HTR-8/SVneo (cell line): ENCODE results near the gene SRP19.
"Not testable (repeated sequence)": the region's sequence is repeated elsewhere in the genome, so short reads cannot be mapped to it uniquely, and the experiment has no call there.

Source experiments
- DNase-seq: peaks from one replicate; pipeline ENCODE4 v3.0.0; 2011; ENCODE audit warnings: low spot score, mixed read lengths; ENCODE audit not compliant: insufficient read length
- FAIRE-seq: peaks from 2 replicates; lab custom pipeline; 2011; peaks lifted over from hg19 to GRCh38; lab: Jason Lieb, UNC

The SRP19 gene

DNA sequence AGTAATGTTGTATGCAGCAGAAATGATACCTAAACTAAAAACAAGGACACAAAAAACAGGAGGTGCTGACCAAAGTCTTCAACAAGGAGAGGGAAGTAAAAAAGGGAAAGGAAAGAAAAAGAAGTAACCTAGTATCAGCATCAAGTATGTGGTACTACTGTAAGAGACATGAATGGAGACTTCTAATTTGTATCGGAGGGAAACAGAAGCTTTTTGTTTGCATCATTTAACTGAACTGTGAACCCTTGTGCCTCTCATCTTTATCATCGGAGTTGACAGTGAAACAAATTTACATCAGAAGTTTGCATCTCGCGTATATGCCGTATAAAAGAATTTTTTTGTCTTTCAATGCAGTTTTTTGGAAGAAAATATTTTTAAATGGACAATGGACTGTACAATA is 6.3 kb downstream of the SRP19 start:
- DNase-seq (no peak), FAIRE-seq (no peak)

DNA sequence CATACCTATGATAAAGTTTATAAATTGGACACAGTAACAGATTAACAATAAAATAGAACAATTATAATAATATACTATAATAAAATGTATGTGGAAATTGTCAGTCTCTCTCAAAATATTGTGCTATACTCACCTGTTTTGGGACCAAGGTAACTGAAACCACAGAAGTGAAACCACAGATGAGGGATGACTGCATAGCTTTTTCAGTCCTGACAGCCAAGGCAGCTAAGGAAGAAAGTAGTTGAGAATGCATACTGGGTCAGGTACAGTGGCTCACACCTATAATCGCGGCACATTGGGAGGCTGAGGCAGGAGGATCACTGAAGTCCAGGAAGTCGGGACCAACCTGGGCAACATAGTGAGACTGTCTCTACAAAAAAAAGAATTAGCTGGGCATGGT is 8.9 kb downstream of the SRP19 start:
- no peak for FAIRE-seq

DNA sequence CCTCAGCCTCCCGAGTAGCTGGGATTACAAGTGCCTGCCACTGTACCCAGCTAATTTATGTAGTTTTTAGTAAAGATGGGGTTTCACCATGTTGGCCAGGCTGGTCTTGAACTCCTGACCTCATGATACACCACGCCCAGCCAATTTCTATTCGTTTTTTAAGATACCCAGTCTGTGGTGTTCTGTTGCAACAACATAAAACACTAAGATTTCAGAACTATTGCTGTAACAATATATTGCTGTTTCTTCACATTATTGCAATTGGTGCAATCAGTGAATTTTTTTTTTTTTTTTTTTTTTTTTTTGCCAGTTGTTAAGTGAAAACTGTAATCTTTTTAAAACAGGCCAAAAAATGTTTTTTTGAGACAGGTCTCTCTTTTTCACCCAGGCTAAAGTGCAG is 9.9 kb downstream of the SRP19 start:
- no peak for FAIRE-seq

More for the DNA sequence above, 8.9 kb downstream of the SRP19 start:
- no peak for DNase-seq

DNA sequence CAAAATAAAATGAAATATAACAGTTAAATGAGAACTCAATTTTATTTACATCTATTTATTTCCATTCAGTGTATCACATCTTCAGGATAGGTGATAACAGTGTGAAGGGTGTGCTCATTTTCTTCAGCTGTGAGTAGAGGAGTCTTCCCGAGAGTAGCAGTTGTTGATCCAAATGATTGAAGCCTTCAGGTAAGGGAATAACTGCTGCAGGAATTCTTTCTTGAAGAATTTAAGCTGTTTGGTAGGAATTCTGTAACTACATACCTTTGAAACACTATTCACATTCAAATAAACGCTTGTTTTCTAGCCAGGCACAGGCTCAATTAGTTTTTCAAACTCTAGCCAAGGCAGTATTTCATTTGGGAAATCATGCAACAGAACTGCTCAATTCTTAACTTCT is 15.3 kb downstream of the SRP19 start:
- DNase-seq (no peak), FAIRE-seq (no peak)

More for the DNA sequence above, 9.9 kb downstream of the SRP19 start:
- DNase-seq, result no peak

DNA sequence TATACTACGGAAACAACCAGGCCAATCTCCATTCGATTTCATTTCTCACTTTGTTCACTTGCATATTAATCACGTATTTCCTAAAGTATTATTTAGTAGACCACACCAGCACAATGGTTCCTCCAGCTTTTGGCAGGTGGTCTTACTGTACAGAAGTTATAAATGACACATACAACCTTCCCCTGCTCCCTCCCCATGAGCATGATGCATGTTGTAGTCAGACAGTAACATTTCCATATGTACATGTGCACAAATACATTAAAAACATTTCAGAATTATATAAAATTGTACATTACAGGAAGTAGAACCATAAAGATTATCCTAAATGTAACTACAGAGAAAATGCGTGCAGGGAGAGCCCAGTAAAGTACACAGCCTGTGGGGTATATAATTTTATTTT is 17.0 kb downstream of the SRP19 start:
- DNase-seq (no peak), FAIRE-seq (no peak)

DNA sequence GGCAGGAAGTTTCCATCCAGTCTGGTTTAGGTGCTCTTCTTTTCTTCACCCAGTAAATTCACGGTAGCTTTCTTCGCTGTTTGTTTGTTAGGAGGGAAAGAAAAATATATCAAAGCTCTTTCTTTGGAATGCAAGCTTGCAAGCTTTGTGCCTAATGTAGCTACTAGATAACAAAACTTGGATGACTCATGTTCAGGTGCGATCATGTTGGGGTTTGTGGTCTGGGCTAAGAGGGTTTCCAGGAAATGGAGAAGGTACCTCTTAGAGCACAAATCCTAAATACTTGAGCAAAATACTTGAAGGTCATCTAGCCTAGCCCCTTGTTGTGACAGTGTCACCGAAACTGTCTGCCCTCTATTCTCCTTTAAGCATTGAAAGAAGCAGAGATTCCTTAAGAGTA is 17.7 kb downstream of the SRP19 start:
- no peak for FAIRE-seq
- DNase-seq, result no peak

DNA sequence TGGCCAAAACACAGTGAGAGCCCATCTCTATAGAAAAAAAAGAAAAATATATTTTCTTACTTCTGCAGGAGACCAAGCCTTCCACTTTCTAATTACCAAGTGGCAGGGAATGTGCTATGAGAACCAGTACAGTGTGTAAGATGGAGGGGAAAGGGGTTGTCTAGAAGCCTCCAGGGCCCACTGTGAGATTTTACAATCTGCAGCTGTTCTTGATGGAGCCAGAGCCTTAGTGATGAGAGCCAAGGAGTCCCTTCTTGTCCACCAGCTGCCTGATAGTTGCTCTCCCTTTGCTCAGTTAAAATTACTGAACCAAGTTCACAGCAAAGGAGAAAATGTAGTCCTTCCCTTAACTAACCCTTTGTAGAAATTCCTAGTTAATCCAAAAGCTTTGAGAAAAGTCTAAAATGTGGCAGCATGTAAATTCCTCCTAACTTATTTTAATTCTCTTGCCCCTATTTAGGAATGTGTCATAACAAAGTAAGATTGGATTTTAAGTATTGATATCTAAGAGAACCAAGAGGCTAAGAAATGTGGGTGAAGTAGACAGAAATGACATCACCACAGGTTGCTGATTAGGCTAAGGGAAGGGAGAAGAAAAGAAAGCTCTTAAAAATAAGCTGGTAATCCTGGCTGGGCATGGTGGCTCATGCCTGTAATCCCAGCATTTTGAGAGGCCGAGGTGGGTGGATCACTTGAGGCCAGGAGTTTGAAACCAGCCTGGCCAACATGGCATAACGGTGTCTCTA is 19.3 kb downstream of the SRP19 start:
- DNase-seq (no peak), FAIRE-seq (no peak)

DNA sequence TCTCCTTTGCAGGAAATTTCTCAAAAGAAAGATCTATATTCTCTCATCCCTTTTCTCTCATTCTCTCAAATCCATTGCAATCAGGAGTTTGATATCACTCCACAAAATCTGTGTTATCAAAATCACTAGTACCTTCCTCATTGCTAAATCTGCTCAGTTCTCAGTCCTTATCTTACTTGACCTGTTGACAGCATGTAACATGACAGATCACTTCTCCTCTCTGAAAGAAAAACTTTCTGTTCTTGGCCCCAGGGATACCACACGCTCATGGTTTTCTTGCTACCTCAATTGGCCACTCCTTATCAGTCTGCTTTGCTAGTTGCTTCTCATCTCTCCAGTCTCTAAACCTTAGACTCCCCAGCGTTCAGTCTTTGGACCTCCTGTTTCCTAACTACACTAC is 22.1 kb downstream of the SRP19 start:
- FAIRE-seq (no peak), DNase-seq (no peak)

DNA sequence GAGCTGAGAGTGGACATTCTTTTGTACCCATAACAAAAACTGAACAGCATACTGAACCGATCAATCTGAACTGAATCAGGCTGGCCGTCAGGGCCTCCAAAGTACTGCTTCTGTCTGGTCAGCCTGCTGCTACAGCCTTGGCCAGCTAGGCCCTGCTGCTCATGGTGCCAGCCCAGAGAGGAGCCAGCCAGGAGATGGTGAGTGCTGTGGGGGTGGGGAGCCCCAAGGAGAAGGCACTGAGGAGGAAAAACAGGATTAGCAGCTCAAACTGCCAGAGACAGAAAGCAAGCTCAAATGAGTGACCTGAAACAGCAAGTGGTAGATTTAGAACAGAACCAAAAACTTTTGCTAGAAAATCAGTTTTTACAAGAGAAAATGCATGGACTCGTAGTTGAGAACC is 23.9 kb downstream of the SRP19 start:
- no peak for FAIRE-seq
- no peak for DNase-seq

DNA sequence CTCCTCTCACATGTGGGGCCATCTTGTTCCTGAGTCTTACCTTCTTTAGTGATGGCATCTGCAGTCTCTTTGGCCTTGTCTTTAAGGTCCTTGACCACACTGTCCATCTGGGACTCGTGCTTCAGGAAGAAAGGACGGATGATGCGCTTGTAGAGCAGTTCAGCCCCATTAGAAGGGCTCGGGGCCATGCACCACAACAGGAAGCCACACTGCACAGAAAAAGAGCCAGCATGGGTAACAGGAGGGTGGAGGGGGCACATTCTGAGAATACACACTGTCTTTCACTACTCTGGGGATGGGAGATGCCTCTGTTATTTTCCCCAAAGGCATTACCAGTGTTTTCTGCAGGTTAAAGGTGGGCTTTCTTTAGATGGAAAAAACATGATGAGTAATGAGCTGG is 25.9 kb downstream of the SRP19 start:
- no peak for DNase-seq
- no peak for FAIRE-seq

DNA sequence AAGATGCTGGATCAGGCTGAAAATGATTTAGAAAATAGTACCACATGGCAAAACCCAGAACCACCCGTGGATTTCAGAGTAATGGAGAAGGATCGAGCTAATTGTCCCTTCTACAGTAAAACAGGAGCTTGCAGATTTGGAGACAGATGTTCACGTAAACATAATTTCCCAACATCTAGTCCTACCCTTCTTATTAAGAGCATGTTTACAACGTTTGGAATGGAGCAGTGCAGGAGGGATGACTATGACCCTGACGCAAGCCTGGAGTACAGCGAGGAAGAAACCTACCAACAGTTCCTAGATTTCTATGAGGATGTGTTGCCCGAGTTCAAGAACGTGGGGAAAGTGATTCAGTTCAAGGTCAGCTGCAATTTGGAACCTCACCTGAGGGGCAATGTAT is 31.0 kb downstream of the SRP19 start:
- FAIRE-seq, DNase-seq: not testable (repeated sequence)

DNA sequence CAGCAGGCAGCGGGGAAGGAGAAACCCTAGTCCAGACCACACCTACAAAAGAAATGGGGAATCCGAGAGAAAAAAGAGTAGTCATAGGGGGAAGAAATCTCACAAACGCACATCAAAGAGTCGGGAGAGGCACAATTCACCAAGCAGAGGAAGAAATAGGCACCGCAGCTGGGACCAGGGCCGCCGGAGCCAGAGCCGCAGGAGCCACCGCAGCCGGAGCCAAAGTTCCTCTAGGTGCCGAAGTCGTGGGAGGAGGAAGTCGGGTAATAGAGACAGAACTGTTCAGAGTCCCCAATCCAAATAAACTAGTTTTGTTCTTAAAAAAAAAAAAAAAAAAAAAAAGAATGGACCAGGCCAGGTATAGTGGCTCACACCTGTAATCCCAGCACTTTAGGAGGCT is 31.7 kb downstream of the SRP19 start:
- FAIRE-seq, result no peak

DNA sequence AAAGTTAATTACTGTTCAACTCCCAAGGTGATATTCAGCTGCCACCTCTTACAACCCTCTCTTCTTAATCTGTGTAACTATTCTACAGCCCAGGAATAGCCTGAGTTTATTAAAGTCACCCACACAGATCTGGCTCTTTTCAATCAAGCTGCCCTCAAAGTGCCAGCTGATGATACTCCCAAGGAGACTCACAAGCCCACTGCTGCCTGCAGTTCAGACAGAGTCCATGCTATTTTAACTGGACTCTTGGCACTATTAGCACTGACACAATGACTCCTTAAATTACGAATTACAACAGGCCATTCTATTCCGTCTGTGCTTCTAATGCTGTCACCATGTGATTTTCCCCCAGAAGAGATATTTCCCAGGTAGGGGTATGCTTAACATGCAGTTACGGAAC is 34.6 kb downstream of the SRP19 start:
- DNase-seq (no peak), FAIRE-seq (no peak)

More for the DNA sequence above, 31.7 kb downstream of the SRP19 start:
- no peak for DNase-seq

DNA sequence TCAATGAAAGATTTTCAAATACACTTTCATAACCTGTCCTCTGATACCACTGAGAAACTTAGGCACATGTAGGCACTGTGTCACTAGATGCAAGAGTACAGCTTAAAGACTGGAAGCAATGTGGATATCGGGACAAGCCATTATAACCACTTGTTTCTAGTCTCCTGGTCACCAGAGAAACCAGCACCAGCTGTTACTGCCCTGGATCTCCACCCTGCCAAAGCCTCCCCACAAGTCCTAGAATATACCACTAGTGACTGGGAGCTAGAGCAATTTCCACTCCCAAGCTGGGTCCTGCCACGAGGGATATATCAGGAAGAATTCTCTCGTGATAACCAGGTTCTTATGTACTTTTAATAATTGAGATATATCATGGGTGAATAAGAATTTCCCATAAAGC is 41.5 kb downstream of the SRP19 start:
- FAIRE-seq (no peak), DNase-seq (no peak)

DNA sequence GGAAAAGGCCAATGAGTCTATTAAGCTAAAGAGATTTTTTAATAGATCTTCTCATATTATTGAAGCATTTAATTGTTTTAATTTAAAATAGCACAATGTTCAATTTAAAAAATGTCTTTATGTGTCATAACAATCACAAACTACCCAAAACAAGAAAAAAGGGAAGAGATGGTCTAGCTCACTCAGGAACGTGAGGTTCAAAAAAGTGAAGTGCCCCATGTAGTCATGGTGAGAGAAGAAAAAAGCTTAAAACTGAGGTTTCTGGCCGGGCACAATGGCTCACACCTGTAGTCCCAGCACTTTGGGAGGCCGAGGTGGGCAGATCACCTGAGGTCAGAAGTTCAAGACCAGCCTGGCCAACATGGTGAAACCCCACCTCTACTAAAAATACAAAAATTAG is 43.9 kb downstream of the SRP19 start:
- FAIRE-seq, DNase-seq: not testable (repeated sequence)

DNA sequence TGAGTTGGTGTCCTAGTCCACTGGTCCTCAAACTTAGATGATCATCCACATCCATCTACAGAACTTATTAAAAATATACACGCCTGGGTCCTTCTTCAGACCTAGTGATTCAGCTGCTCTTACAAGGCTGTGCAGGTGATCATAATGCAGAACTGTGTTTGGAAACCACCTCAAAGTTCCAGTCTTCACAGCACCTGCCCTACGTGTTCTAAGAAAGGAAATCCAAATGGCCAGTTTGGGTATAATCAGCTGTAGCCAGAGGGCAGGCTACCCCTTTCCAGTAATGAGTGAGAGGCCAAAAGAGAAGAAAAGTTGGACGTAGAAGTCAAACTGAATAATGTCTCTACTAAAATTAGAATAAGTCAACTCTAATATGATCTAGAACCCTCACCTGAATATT is 45.5 kb downstream of the SRP19 start:
- FAIRE-seq, result no peak
- no peak for DNase-seq

DNA sequence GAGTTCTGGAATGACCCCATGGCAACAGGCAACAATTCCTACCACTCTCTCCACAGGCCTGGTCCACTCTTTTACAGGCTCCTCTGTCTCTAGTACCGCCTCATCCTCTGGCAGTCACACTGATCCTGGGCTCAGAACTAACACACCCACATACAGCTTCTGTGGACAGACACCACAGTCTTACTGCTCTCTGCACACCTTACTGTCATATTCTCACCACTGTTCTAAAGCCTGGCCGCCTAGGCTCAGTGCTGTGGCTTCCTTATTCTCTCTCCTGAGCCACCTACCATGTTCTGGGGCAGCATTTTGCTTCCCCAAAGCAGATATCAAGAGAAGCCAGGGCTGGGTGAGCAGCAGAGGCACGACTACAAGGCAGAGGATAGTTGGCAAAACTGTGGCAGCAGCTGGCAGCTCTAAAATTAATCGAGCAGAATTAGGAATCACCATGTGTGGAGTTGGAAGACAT is 46.1 kb downstream of the SRP19 start:
- no peak for DNase-seq
- no peak for FAIRE-seq

DNA sequence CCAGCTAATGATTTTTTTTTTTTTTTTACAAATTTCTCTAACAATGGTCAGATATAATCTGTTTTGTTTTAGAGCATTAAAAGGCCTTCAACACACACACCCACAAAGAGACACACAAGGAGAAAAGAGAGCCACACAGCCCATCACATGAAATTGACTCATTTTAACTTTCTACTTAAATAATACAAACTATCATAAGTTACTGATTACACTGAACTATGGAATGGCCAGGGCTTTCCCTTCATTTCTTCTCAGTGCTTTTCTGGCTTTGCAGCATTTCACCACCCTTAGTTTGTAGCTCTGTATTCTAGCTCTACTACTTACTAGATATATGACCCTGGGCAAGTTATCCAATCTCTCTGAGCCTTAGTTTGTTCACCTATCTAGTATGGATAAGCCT is 47.8 kb downstream of the SRP19 start:
- DNase-seq (no peak), FAIRE-seq (no peak)

DNA sequence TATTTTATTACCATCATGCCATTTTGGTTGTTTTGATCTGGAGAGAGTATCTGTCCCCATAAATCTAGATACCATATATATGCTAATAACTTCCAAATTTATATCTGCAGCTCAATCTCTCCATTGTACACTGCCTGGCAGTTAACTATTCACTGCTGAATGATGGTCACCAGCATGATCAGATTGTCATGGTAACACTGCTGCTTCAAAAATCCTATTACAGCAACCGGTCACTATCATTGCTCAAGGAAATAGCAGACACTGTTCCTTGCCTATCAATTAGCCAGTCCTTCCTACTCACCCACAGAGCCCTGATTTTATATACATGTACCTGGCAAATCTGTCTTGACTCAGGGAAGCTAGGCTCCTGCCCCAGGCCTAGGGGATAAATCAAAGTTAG is 49.4 kb downstream of the SRP19 start:
- DNase-seq, result no peak
- FAIRE-seq, result no peak

DNA sequence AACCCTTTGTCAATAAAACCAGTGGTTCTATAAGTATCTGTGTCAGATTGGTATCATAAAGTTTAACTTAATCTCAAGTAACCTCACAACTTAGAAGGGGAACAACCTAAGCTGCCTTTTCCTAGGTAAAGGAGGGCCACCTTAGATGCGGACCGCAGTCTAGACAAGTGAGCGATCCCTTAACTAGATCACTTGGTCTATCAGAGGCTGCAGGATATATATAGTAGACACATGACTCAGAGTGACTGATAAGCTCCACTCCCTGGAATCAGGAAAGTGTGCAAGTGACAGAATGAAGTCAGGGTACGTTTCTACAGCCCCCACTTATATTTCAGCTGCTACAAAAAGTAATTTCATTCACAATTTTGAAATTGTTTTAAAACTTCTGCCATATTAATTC is 53.5 kb downstream of the SRP19 start:
- DNase-seq (no peak), FAIRE-seq (no peak)

DNA sequence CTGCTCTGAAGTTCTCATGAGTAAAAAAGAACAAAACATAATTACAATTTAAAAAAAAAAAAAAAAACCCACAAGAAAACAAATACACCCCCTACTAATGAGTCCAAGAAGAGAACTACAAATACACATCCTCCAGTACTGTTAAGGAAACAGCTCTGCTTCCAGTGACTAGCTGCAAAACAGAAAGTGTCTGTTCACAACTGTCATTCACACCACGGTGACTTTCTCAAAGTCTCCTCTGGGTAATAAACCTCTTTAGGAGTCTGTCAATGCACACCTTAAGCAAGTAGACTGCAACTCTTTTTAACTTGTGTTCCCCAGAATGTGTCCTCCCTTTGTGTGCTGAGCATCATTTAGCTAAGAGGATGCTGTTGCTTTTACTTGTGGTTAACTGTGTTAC is 54.7 kb downstream of the SRP19 start:
- FAIRE-seq (no peak), DNase-seq (no peak)

DNA sequence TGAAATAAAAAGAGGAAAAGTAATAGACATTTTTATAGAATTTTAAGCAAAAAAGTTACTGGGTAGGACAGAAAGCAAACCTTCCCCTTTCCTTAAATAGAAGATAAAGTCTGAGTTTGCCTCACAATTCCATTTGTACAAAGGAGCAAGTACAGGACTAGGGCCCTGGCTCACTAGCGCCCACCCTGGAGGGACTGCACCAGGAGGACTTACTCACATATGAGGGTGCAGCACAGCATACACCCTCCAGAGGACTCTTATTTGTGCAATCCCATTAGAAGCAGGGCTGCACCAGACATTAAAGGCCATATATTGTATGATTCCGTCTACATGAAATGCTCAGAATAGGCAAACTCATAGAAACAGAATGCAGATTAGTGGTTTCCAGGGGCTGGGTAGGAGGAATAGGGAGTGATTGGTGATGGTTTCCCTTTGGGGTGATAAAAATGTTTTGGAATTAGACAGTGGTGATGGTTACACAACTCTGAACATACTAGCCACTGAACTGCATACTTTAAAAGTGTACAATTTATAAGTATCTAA is 56.4 kb downstream of the SRP19 start:
- DNase-seq (no peak), FAIRE-seq (no peak)
